Measurements from ENCODE around the gene TRAK1.

The TRAK1 gene

GRCh38 chr3:42216931-42217333 lies 125.8 kb downstream of the TRAK1 start:
- TF ChIP-seq, protein P1, sequence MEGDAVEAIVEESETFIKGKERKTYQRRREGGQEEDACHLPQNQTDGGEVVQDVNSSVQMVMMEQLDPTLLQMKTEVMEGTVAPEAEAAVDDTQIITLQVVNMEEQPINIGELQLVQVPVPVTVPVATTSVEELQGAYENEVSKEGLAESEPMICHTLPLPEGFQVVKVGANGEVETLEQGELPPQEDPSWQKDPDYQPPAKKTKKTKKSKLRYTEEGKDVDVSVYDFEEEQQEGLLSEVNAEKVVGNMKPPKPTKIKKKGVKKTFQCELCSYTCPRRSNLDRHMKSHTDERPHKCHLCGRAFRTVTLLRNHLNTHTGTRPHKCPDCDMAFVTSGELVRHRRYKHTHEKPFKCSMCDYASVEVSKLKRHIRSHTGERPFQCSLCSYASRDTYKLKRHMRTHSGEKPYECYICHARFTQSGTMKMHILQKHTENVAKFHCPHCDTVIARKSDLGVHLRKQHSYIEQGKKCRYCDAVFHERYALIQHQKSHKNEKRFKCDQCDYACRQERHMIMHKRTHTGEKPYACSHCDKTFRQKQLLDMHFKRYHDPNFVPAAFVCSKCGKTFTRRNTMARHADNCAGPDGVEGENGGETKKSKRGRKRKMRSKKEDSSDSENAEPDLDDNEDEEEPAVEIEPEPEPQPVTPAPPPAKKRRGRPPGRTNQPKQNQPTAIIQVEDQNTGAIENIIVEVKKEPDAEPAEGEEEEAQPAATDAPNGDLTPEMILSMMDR (IDR thresholded peaks at IDR 0.05; ENCODE audit: extremely low read depth, insufficient read depth, missing control alignments) = no peak
- no peak for DNase-seq (ENCODE audit: low spot score)
- in situ Hi-C loops (cut with MboI; ENCODE audit: low pct_unique_long_range_greater_than_20kb, low sequenced_read_pairs, unreplicated experiment) = no loop called here

DNA sequence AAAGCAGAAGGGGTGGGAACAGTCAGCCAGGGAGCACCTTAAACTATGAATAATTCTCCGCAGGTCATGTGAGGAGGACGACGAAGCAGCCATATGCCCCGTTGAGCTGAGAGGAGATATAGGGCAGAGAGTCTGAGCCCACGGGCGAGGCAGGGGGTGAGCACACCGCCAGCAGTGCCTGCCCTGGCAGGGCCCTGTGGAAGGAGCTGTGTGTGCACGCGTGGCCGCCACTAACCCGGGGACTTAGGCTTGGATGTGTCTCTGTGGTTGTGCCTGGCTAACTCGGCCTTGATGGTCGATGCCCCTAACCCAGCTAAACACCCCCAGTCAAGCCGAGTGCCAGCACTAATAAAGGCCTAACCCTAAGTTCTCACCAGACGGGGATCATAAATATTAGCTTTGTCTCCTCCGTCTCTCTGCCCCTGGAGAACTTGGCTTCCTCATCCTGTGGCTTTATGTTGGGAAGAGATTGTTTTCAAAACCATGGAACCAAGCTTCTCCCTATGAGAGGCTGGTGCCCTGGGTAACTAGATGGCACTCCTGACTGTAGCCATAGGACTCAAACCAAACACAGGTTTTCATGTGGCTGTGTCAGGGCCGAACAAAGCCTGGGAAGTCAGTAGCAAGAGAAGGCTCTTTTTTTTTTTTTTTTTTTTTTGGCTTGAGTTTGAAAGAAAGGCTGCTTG lies 129.4 kb downstream of the TRAK1 start:
- TF ChIP-seq, protein P1 (IDR thresholded peaks at IDR 0.05; ENCODE audit: extremely low read depth, insufficient read depth, missing control alignments) = no peak
- no peak for DNase-seq (ENCODE audit: low spot score)
- in situ Hi-C loops (cut with MboI; ENCODE audit: low pct_unique_long_range_greater_than_20kb, low sequenced_read_pairs, unreplicated experiment) = no loop called here

GRCh38 chr3:42222942-42223693 lies 132.0 kb downstream of the TRAK1 start:
- TF ChIP-seq, protein P1 (IDR thresholded peaks at IDR 0.05; ENCODE audit: extremely low read depth, insufficient read depth, missing control alignments) = no peak
- DNase-seq (ENCODE audit: low spot score) = no peak
- in situ Hi-C loops (cut with MboI; ENCODE audit: low pct_unique_long_range_greater_than_20kb, low sequenced_read_pairs, unreplicated experiment) = no loop called here

DNA sequence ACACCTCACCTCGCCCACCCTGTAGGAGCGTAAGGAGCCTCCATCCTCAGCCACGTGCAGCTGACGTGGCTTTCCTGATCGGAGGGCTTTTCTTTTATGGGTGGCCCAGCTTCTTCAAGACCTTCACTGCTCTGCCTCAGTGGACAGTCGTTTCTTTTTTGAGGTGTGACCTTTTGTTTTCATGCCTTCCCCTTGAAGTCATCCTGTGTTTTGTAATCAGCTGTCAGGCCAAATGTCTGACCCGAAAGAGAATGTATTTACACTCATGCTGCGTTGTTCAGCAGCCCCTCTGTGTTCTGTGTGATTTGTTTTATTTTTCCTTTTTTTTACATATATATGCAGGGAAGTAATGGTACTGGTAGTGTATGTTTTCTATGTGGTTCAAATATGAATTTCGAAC lies 133.0 kb downstream of the TRAK1 start:
- TF ChIP-seq, protein P1 (IDR thresholded peaks at IDR 0.05; ENCODE audit: extremely low read depth, insufficient read depth, missing control alignments) = no peak
- no peak for DNase-seq (ENCODE audit: low spot score)
- in situ Hi-C loops (cut with MboI; ENCODE audit: low pct_unique_long_range_greater_than_20kb, low sequenced_read_pairs, unreplicated experiment) = no loop called here

GRCh38 chr3:42224658-42225421 lies 133.7 kb downstream of the TRAK1 start:
- in situ Hi-C loops (cut with MboI; ENCODE audit: low pct_unique_long_range_greater_than_20kb, low sequenced_read_pairs, unreplicated experiment) = no loop called here
- no peak for DNase-seq (ENCODE audit: low spot score)
- TF ChIP-seq, protein P1 (IDR thresholded peaks at IDR 0.05; ENCODE audit: extremely low read depth, insufficient read depth, missing control alignments) = no peak

DNA sequence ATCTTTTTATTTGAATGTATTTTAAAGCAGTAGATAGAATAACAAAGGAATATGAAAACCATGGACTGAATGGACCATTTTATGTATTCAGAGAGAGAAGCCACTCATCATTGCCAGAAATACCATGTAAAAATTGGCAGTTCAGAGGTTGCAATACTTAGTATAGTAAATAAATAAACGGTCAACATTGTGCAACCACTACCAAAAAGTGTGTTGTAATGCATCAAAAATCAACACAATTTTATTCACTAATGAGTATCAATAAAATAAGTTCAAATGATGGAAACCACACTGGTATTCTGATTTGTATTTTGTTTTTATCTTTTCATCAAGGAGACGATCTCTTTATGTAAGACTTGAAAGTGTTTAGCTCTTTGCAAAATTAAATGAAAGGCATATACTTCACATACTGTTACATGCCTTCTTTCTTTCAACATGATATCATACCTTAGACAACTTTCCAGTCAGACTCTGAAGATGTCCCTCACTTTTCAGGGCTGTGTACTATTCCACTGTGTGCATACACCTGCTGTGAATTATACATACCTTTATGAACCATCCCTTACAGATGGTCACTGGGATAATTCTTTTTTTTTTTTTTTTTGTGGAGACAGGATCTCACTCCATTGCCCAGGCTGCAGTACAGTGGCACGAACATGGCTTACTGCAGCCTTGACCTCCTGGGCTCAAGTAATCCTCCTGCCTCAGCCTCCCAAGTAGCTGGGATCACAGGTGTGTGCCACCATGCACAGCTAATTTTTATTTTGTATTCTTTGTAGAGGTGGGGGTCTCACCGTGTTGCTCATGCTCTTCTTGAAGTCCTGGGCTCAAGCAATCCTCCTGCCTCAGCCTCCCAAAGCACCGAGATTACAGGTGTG lies 134.6 kb downstream of the TRAK1 start:
- no peak for DNase-seq (ENCODE audit: low spot score)
- in situ Hi-C loops (cut with MboI; ENCODE audit: low pct_unique_long_range_greater_than_20kb, low sequenced_read_pairs, unreplicated experiment) = no loop called here
- TF ChIP-seq, protein P1 (IDR thresholded peaks at IDR 0.05; ENCODE audit: extremely low read depth, insufficient read depth, missing control alignments) = no peak
